Measurements from ENCODE around the gene CYP46A1.

GRCh38 chr14:99679543-99679942 lies 4.6 kb upstream of the CYP46A1 start:
- TF ChIP-seq CTCF (IDR thresholded peaks at IDR 0.05) (no peak), POLR2A (IDR thresholded peaks at IDR 0.05) (no peak)

Measured in Peyer's patch (tissue), 4 donors.